Measurements from ENCODE around the gene FEM1C.

Gene FEM1C

DNA sequence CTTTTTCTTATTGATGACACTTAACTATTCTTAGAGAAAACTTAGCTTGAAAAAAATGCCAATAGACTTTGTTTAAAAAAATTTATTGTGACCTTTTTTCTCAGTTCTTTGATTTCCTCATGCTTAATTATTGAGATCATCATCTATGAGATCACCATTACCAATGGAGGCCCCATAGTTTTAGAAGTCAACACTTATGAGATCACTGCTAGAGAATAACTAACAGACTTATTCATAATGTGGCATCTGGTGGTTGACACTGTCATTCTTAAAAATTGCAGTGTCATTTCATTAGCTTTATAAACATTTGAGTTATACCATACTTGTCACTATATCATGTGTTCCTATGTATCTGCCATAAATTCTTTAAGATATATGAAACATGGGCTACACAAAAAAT lies 14.9 kb upstream of the FEM1C start:
- DNase-seq (ENCODE audit: insufficient read length, low spot score), result no peak
- no peak for FAIRE-seq

GRCh38 chr5:115558388-115558956 lies 13.9 kb upstream of the FEM1C start:
- no peak for DNase-seq (ENCODE audit: insufficient read length, low spot score)
- FAIRE-seq, result no peak

GRCh38 chr5:115557667-115558387 lies 13.3 kb upstream of the FEM1C start:
- no peak for FAIRE-seq
- DNase-seq (ENCODE audit: insufficient read length, low spot score), result no peak

DNA sequence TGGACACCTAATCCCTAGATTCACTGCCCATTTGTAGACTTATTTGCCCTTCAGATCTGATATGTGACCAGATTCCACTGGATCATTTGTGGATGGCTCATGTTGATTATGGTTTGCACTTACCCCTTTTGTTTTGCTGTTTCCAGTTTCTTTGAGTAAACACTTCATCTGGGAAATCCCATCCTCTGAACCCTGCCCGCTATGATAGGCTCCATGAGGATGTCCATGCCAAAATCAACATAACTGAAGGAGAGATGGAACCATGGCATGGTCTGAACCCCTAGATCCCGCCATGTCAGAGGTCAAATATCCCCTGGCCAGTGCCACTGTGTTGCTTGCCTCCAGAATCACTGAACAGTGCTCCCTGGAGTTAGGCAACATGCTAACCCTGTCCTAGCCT lies 11.7 kb upstream of the FEM1C start:
- FAIRE-seq, result no peak
- no peak for DNase-seq (ENCODE audit: insufficient read length, low spot score)

DNA sequence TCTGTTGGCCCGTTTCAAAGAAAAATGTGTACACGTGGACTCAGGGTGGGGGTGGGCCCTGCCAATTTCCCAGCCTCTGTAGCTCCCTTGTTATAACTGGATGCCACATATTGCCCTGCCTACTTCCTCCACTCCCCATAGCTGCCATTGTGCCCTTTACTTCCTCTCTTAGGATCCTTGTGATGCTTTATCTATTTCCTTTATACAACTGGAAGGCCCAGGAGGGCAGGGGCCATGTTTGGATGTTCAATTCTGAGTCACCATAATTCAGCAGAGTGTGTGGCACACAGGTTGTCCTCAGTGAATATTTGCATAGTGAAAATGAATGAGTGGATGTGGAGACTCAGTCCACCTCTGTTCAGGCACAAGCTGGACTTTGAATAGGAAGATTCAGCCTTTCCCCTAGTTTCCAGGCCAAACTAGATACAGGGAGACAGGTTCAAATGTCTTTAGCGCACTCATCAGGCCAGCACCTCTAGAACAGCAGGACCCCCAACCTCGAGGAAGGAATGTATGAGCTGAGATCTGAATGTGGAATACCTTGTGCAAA lies 10.6 kb upstream of the FEM1C start:
- FAIRE-seq, result no peak
- no peak for DNase-seq (ENCODE audit: insufficient read length, low spot score)

DNA sequence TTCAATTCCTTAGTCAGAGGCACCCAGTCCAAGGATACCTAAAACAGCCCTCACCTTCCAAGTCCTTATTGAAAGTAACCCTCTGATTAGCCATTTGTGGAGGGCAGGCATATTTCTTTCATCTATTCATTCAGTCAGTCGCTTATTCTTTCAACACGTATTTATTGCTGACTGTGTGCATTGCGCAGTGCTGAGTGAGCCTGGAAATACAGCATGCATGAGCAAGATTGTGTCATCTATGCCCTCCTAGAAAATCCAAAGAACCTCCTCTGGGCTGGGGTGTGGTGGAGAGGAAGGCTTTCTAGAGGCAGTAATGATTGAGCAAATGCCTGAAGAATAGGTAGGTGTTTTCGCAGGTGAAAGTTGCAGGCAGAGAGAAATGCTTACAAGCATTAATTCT lies 8.5 kb upstream of the FEM1C start:
- FAIRE-seq (no peak), DNase-seq (ENCODE audit: insufficient read length, low spot score) (no peak)

DNA sequence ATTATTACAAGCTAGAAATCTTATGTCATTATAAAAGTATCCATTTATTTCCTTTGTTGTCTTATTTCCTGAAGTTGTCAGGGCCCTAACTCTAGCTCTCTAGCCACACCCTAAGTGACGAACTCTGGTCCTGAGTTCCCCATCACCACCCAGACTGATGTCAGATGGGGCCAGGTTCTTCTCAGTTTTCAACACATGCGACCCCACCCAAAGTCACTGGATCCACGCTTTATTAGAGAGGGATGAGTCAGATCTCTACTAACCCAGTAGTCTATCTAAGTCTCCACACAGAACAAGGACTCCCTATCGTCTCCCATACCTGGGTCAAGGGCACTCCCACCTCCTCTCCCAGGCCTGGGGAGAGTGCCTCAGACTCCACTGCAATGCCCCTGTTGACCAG lies 6.8 kb upstream of the FEM1C start:
- FAIRE-seq, result no peak
- no peak for DNase-seq (ENCODE audit: insufficient read length, low spot score)

DNA sequence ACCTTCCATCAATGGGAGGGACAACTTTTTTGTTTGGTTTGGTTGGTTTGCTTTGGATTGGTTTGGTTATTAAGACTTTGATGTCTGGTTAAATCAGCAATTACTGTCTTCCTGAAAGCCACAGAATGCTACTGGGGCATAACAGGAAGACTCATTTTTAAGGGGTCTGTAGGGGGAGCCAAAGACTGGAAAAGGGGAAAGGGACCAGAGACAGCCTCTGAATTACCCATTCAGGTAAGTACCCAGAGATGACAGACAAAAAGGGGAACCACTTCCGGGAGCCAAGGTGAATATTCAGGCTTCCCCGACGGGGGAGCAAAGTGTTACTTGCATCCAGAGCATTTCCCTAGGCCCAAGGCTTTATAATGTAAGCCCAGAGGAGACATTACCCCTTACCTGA lies 4.6 kb upstream of the FEM1C start:
- DNase-seq (ENCODE audit: insufficient read length, low spot score), result peak; percentile 26
- no peak for FAIRE-seq

DNA sequence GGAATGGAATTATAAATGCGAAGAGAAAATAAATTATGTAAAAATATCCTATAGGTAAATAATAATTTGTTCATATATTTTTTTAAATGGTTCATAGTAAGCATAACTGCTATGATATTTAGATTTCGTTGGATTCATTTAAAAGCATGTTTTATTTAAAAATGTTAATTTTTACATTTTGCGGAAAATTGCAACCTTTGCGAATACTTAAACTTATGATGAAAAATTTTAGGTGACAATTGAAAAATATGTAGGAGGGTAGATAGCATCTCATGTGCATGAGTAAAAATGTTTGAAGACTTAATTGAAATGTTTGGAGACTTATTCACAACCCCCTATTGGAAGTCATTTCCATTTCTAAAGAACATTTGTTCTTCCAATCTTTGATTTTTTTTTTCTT lies 4.1 kb upstream of the FEM1C start:
- no peak for FAIRE-seq
- no peak for DNase-seq (ENCODE audit: insufficient read length, low spot score)

DNA sequence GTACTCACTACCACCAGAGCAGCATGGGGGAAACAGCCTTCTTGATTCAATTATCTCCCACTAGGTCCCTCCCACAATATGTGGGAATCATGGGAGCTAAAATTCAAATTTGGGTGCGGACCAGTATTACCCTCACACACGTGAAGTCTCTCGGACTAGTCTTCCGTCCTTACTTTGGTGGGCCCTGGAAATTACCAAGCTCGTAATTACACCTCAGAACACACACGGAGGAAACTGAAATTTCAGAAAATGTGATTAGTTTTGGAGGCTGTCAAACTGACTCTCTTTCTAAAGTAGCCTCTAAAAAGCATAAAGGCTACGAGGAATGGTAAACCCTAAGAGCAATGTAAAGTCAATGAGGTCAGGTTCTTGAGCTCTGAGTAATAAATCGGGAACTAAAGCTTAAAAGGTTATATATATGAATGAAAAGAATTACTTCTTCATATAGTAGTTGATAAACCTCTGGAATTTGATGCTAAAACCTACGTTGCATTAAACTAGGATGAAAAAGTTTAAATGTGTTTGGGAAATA lies 842 bp upstream of the FEM1C start:
- FAIRE-seq, result peak; percentile 65
- DNase-seq (ENCODE audit: insufficient read length, low spot score), result no peak

DNA sequence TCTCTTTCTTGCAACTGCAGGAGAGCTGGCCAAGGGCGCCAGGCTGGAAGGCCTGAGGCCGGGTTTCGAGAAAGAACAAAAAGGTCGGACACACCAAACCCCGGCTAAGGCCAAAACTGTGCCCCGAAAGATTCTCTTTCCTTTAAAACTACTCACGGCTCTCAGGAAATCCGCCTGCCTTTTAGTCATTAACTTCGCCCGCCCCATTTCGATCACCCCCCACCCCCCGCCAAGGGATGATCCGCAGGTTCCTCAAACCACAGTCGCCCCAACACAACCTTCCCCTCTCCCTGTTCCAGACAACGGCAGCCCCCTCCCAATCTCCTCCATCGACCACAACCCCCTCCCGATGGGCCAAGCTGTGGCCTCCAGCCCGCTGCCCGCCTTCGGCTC lies 536 bp downstream of the FEM1C start:
- FAIRE-seq (no peak), DNase-seq (ENCODE audit: insufficient read length, low spot score) (no peak)

DNA sequence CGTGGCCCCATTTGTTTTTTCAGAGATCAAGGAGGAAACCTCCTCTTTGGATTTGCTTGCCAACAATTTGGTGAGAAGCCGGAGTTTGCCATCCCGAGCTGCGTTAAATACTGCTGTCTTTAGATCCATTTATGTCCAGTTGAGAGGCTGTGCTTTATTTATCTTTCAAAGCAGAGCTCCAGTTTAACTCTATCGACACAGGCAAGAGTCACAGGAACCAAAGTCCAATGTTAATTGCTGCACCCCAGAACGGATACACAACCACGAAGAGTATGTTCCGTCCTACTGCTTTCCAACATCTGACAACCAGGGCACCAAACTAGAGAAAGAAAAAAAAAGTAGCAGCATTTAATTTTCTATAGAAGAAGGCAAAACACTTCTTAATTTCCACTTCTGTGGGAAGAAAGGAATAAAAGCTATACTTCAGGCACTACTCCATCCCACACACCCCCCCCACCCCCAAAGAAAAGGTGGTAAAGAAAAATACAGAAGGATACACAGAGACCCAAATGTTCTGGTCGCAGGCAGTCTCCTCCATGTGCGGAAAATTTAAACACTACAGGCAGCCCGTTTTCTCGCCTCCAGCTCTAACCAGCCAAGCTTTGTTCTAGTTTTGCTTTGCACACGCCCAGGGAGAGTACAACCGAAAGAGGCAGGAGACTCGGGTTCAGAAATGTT lies 1.1 kb downstream of the FEM1C start:
- DNase-seq (ENCODE audit: insufficient read length, low spot score) (peak; percentile 25), FAIRE-seq (peak; percentile 94)

GRCh38 chr5:115542651-115543364 lies 1.8 kb downstream of the FEM1C start:
- DNase-seq (ENCODE audit: insufficient read length, low spot score) (no peak), FAIRE-seq (peak; percentile 76)

DNA sequence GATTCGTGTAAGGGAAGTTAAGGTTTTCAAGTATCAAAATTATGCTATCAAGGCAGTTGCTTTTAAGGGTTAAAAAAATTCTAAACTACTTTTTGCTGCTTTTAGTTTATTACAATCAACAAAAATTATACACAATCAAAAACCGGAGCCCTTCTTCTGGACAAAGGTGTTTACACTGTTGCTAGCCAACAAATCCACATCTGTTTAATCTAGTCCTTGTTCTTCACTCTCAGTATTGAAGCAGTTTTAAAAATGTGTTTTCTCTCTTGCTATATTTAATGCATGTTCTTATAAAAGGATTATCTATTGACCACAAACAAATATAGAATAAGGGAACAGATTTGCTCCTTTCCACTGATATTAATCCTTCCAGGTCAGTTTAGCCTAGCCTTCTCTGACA lies 2.5 kb downstream of the FEM1C start:
- DNase-seq (ENCODE audit: insufficient read length, low spot score), result no peak

GRCh38 chr5:115541611-115542010 lies 3.0 kb downstream of the FEM1C start:
- no peak for DNase-seq (ENCODE audit: insufficient read length, low spot score)

More for the DNA sequence above, 2.5 kb downstream of the FEM1C start:
- peak; percentile 37 for FAIRE-seq

GRCh38 chr5:115535479-115536035 lies 9.0 kb downstream of the FEM1C start:
- FAIRE-seq (no peak), DNase-seq (ENCODE audit: insufficient read length, low spot score) (no peak)

More at GRCh38 chr5:115541611-115542010, 3.0 kb downstream of the FEM1C start:
- peak; percentile 66 for FAIRE-seq

- FAIRE-seq, result no peak
- DNase-seq (ENCODE audit: insufficient read length, low spot score), result no peak
Measured at GRCh38 chr5:115532517-115532916, 12.1 kb downstream of the FEM1C start.

- DNase-seq (ENCODE audit: insufficient read length, low spot score), result no peak
- FAIRE-seq, result no peak
Measured at GRCh38 chr5:115531787-115532367, 12.7 kb downstream of the FEM1C start.

DNA sequence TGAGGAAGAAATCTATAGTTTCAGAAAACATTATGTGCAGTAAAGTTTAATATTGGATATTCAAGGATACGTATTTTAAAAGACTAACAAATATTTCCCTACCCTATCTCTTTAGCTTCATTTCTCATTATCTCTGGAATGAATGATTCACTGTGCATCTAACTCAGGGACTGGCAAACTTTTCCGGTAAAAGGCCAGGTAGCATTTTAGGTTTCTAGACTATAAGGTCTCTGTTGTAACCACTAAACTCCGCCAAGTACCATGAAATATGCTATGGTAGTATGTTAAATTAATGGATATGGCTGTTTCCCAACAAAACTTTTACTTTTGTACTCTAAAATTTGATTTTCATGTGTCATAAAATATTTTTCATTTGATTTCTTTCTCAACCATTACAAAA lies 13.2 kb downstream of the FEM1C start:
- FAIRE-seq (no peak), DNase-seq (ENCODE audit: insufficient read length, low spot score) (no peak)

DNA sequence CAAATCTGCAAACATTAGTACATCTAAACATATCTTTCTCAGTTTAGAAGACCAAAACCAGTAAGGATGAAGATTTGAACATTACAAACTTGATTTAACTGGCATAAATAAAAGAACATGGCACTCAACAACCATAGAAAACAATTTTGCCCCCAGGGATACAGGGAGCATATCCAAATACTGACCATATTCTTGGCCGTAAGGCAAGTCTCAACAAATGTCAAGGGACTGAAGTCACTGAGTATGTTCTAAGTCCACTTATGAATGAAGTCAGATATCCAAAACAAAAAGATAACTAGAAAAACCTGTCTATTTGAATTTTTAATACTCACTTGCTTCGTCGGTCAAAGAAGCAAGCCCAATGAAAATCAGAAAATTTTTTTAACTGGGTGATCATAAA lies 14.1 kb downstream of the FEM1C start:
- FAIRE-seq (no peak), DNase-seq (ENCODE audit: insufficient read length, low spot score) (no peak)
